Large intestine (tissue), 3 donors: ENCODE data around the gene ADAMTS15. TPM values are rescaled to one million over a fixed set of nuclear protein-coding genes. Genes with fewer than 3 reads are reported as not detected.

Experiments
- DNase-seq, 2 donors: peaks; one replicate each; pipeline versions ENCODE4 v3.0.0 to v3.0.0-alpha.2; 2013
- H3K27ac ChIP-seq: one replicate; pipeline ENCODE4 v1.5.1; 2013; ENCODE audit warnings: low read length
- H3K27me3 ChIP-seq: 2 replicates; pipeline ENCODE4 v1.6.1; 2013; ENCODE audit warnings: low read length; ENCODE audit not compliant: control insufficient read depth, insufficient read depth
- H3K36me3 ChIP-seq: 2 replicates; pipeline ENCODE4 v1.6.1; 2013; ENCODE audit warnings: low read length; ENCODE audit not compliant: control insufficient read depth, insufficient read depth
- H3K4me1 ChIP-seq: one replicate; pipeline ENCODE4 v1.6.1; 2013; ENCODE audit warnings: low read length; ENCODE audit not compliant: control insufficient read depth, insufficient read depth
- H3K4me3 ChIP-seq: one replicate; pipeline ENCODE4 v1.5.1; 2013; ENCODE audit warnings: low read length
- H3K9me3 ChIP-seq: one replicate; pipeline ENCODE4 v1.6.1; 2013; ENCODE audit warnings: mild to moderate bottlenecking, low read depth, low read length, moderate library complexity; ENCODE audit not compliant: control insufficient read depth
- WGBS: methylation state at CpG from one replicate; pipeline ENCODE4 v1.1.5; 2013; ENCODE audit warnings: low lambda C conversion rate; ENCODE audit not compliant: insufficient coverage; 5-methylcytosine and 5-hydroxymethylcytosine counted together
- polyA plus RNA-seq: library from polyadenylated mRNA; unstranded; fragments of 120-200 nt; gene quantifications from one replicate; pipeline ENCODE4 v1.2.1, GENCODE V29; 2013

The ADAMTS15 gene
- polyA plus RNA-seq, 1 donor = 6.3 TPM

DNA sequence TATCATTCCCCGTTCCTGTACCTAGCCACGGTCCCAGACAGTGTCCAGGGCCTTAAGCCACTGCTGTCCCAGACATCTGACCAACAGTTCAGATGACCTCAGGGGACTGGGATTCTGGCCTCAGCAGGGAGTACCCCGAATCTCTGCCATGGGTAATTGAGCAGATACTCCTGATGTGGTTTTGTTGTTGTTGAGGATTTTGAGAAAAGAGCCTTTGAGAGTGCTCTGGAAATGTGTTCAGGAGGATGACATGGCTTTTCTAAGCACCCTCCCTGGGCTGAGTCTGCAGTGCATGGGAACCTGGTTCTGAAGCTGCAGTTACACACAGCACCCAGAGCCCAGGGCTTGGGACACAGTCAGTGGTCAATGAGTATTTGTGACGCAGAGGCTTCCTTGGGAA lies 30.4 kb downstream of the ADAMTS15 start:
- peaks cover 9% of the 10 kb centered on the region for H3K36me3 ChIP-seq
- DNase-seq = no peak
- H3K4me3 ChIP-seq = no peak overlapping the region
- no peaks in the 10 kb centered on the region for H3K9me3 ChIP-seq
- WGBS = no CpG with 5 or more reads among the region's 4 CpGs
- H3K4me1 ChIP-seq = peaks cover 17% of the 10 kb centered on the region
- H3K27me3 ChIP-seq = no peaks in the 10 kb centered on the region
- no peak overlapping the region for H3K27ac ChIP-seq

DNA sequence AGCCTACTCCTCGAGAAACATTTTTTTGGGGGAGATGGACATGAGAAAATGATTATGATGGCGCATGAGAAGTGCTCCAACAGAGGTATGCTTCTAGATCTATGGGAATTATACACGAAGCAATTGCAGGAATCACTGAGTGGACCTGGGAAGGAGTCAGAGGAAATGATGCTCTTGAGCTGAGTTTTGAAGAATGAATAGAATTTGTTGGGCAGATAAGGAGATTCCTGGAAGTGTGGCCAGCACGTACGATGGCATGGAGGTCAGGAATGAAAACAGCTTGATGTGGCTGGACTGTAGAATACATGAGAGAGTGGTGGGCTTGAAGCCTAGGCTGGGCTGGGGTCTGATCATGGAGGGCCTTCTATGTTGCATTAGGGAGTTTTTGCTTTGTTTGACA lies 31.7 kb downstream of the ADAMTS15 start:
- Histone ChIP-seq H3K9me3 (no peaks in the 10 kb centered on the region), H3K4me1 (peaks cover 17% of the 10 kb centered on the region), H3K27me3 (no peaks in the 10 kb centered on the region), H3K36me3 (peaks cover 4% of the 10 kb centered on the region), H3K27ac (no peak overlapping the region), H3K4me3 (no peak overlapping the region)
- no peak for DNase-seq
- WGBS = 91% methylated on average over 5 of the region's 5 CpGs

DNA sequence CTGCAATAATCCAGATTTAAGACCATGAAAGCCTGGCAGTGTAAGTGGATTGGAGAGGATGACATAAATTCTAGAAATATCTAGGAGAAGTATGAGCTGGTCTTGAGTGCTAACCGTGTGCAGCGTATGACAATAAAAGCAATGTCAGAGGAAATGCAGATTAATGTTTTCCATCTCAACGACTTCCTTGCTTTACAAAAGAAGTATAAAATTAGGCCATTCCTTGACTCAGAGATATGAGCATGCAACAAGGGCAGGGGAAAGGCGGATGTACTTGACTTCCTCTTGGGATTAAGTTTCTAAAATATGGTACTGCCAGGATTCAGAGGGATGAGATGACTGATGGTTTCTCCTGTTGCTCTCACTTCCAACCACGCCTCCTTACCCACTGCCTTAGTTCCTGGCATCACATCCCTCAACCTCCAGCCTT lies 32.3 kb downstream of the ADAMTS15 start:
- Histone ChIP-seq H3K4me1 (peaks cover 17% of the 10 kb centered on the region), H3K27ac (no peak overlapping the region), H3K9me3 (no peaks in the 10 kb centered on the region), H3K36me3 (peaks cover 4% of the 10 kb centered on the region), H3K27me3 (no peaks in the 10 kb centered on the region), H3K4me3 (no peak overlapping the region)
- no peak for DNase-seq
- no CpG with 5 or more reads among the region's 5 CpGs for WGBS

DNA sequence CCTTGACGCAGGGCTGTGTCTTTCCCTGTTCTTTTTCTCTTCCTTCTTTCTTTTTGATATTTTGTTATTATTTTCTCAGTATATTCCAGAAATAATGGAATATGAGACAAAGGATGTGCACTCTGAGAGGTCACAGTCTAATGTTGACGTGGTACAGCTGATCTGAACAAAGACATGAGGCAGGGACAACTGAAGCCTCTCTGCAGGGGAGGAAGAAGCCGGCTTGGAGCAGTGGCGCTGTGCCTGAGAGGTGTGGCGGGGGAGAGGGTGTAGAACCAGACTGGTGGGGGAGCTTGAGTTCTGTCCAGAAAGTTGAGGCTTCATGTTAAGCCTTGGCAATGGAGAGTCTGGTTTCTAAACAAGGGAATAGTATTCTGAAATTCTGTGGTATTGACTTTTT lies 34.7 kb downstream of the ADAMTS15 start:
- Histone ChIP-seq H3K36me3 (no peaks in the 10 kb centered on the region), H3K9me3 (peaks cover 3% of the 10 kb centered on the region), H3K4me1 (peaks cover 26% of the 10 kb centered on the region), H3K4me3 (no peak overlapping the region), H3K27ac (no peak overlapping the region), H3K27me3 (no peaks in the 10 kb centered on the region)
- no CpG with 5 or more reads among the region's 5 CpGs for WGBS
- no peak for DNase-seq

DNA sequence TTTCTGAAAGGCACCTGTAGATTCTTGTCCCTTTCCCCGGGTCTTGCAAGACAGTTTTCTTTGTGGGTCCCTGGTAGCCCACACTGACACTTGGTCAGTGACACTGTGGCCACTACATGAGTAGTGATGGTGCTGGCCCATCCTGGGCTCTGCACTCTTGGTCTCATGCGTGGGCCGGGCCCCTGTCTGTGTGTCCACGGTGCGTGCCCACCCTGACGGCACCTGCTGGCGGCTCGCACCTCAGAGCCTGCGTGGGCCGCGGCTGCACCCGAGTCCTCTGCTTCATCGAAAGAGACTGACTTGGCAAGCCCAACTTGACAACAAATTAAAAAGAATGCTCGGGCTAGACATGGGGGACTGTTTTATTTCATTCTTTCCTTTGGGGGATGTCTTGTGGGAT lies 37.5 kb downstream of the ADAMTS15 start:
- no peak for DNase-seq
- WGBS = no CpG with 5 or more reads among the region's 14 CpGs
- Histone ChIP-seq H3K27me3 (no peaks in the 10 kb centered on the region), H3K4me3 (no peak overlapping the region), H3K27ac (no peak overlapping the region), H3K4me1 (peaks cover 26% of the 10 kb centered on the region), H3K36me3 (no peaks in the 10 kb centered on the region), H3K9me3 (peaks cover 3% of the 10 kb centered on the region)

DNA sequence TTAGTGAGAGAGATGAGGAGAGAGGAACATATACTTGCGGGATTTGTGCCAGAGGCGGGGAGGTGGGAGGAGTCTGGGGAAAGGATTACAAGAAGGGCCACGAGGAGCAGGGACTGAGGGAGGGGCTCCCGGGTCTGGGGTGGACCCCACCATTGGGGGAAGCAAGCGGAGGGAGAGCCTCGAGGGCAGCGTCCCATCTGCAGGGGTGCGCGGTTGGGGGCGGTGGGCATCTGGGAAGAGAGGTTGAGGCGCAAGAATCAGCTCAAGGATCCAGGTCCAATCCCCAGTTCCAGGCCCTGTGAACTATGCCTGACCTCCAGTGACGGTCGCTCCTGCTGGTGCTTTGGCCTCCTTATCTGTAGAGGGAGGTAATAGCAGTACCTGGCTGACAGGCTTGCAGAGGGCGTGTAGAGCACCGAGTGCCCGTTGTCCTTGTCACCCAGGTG lies 38.0 kb downstream of the ADAMTS15 start:
- H3K27ac ChIP-seq = no peak overlapping the region
- no CpG with 5 or more reads among the region's 16 CpGs for WGBS
- peaks cover 26% of the 10 kb centered on the region for H3K4me1 ChIP-seq
- H3K4me3 ChIP-seq = no peak overlapping the region
- peaks cover 3% of the 10 kb centered on the region for H3K9me3 ChIP-seq
- peak; percentile 58 to 74 for DNase-seq
- no peaks in the 10 kb centered on the region for H3K36me3 ChIP-seq
- H3K27me3 ChIP-seq = no peaks in the 10 kb centered on the region

DNA sequence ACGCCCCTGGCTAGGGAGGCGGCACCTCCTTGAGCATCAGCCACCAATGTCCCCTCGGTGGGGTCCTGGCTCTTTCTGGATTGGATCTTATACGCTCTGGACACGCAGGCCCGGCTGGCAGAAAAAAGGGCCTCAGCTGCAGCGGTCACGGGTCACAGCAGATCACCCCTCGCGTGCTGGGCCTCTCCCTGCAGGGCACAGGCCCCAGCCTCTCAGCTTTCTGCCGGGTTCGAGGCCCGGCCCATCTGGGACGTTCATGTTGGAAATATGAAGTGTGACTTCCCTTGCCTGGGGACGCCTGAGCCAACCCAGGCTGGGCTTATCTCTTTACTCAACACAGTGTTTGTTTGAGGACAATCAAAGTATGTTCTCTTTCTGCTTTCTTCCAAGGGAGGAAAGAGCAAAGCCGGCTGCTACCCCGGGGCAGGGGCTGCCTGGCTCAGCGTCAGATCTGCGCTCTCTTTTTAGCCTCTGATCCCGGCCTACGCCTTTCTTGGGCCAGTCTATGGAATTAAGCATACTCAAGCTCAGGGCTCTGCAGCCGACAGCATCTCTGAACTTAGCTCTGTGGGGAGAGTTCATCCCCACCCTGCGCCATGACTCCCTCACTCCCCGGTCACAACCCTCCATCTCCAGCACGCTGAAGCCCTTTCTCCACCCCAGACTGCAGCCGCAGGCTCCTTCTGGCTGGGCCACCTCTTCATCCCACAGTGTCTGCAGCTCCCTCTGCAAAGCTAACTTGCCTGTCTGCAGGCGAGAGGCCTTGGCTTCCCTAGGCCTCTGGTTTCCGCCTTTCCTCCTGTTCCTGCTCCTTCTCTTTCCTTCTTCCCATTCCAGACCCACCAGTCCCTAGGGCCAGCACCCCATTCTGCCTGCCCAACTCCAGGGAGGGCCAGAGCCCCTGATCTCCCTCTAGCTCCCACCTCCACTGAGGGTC lies 38.8 kb downstream of the ADAMTS15 start:
- no peak overlapping the region for H3K27ac ChIP-seq
- no peaks in the 10 kb centered on the region for H3K36me3 ChIP-seq
- DNase-seq = peak in 1 of 2 donors; percentile 25
- peaks cover 3% of the 10 kb centered on the region for H3K9me3 ChIP-seq
- H3K4me3 ChIP-seq = no peak overlapping the region
- 72% methylated on average over 4 of the region's 28 CpGs for WGBS
- no peaks in the 10 kb centered on the region for H3K27me3 ChIP-seq
- peaks cover 26% of the 10 kb centered on the region for H3K4me1 ChIP-seq

DNA sequence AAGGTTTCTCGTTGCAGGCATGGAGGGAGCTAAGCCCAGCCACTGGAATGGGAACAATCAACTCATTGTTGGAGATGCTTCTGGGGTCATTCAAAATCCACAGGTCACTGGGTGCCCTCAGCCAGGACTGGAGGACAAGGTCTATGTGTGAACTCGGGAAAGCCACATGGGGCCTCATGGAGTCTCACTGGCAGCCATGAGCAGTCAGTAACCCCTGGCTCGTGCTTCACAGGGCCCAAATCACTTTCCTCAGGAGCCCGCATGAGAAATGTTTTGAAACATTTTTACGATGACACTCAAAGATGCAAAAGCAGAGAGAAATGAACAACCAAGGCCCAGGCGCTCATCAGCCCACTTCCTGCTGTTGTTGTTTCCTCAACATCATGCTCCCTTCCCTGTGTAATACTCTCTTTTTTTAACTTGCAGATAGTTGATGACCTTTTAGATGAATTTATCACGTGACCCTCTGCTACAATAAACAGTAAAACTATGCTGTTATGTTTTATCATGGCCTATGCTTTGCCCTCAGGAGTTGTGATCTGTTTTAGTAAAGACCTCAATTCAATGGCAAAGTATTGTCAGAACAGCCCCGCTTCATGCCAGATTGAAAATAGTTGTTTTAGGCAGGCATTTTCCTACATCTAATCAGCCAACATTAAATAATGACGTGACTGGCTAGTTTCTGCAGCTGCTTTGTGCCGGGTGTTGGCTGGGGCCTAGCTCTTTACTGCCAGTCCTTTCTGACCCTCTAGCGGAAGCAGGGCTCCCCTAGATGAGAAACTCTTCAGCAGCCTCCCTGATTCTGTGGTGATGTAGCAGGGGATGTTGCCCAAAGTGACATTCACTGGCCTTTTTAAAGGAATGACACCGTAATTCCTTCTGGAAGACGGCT lies 39.7 kb downstream of the ADAMTS15 start:
- 60% methylated on average over 2 of the region's 13 CpGs for whole genome bisulfite sequencing
- no peaks in the 10 kb centered on the region for H3K36me3 ChIP-seq
- H3K27ac ChIP-seq = no peak overlapping the region
- DNase-seq = peak in 1 of 2 donors; percentile 43
- no peaks in the 10 kb centered on the region for H3K27me3 ChIP-seq
- no peak overlapping the region for H3K4me3 ChIP-seq
- peaks cover 3% of the 10 kb centered on the region for H3K9me3 ChIP-seq
- peaks cover 26% of the 10 kb centered on the region for H3K4me1 ChIP-seq

DNA sequence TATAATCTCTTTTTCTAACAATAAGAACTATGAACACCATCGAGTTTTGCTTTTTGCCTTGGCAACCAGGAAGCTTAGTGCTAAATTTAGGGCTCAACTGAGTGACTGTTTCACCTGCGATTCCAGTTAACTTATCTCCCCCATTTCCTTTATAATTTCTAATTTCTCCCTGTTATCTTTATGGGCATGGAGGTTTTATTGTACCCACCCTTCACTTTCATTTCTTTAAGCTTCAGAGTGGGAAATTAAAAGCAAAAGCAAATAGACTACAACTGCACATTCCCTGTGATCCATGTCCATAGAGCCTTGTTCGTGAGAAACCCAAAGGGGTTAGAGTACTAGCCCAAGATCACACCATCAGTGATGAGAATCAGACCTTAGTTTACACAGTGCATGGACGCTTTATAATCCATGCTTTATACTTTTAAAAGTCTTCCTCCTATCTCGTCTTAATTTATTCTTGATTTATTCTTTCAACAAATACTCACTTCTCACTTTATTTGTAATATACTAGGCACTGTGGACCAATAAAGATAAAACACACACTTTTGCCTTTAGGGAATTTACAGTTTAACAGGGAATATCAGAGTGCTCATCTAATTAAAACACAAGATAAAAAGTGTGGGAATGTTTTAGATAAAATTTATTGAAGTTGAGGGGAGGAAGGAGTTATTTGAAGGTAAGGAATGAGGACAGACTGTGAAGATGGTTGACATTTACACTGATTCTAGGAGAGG lies 40.6 kb downstream of the ADAMTS15 start:
- H3K4me1 ChIP-seq = peaks cover 26% of the 10 kb centered on the region
- H3K27me3 ChIP-seq = no peaks in the 10 kb centered on the region
- no peak overlapping the region for H3K4me3 ChIP-seq
- peaks cover 3% of the 10 kb centered on the region for H3K9me3 ChIP-seq
- H3K36me3 ChIP-seq = no peaks in the 10 kb centered on the region
- no peak overlapping the region for H3K27ac ChIP-seq
- WGBS = 10% methylated on average over 3 of the region's 5 CpGs
- peak in 1 of 2 donors; percentile 69 for DNase-seq

DNA sequence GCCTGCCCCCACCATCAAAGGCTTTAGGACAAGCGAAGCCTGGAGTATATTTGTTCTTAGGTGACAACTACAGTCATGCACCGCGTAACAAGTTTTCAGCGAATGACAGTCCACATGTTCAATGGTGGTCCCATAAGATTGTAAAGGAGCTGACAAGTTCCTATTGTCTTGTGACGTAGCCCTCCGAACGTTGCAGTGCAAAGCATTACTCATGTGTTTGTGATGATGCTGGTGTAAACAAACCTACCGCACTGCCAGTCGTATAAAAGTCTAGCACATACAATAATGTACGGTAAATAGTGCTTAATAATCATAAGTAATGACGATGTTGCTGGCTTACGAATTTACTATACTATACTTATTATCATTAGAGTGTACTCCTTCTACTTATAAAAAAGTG lies 41.3 kb downstream of the ADAMTS15 start:
- Histone ChIP-seq H3K9me3 (peaks cover 3% of the 10 kb centered on the region), H3K27ac (no peak overlapping the region), H3K4me3 (no peak overlapping the region), H3K27me3 (no peaks in the 10 kb centered on the region), H3K36me3 (no peaks in the 10 kb centered on the region), H3K4me1 (peaks cover 26% of the 10 kb centered on the region)
- WGBS = no CpG with 5 or more reads among the region's 12 CpGs
- no peak for DNase-seq
